ENCODE measurements around the gene ZC2HC1C.

Gene ZC2HC1C

GRCh38 chr14:75092698-75093097 lies 23.3 kb downstream of the ZC2HC1C start:
- Histone ChIP-seq H3K36me3 (ENCODE audit: low read length) (peaks cover 15% of the 10 kb centered on the region), H3K4me3 (ENCODE audit: insufficient read depth, low read length, poor library complexity, severe bottlenecking) (no peak overlapping the region), H3F3A (ENCODE audit: insufficient read depth) (no peaks in the 10 kb centered on the region), H3K9ac (ENCODE audit: low read length) (no peak overlapping the region), H3K27ac (ENCODE audit: low read depth, low read length) (no peak overlapping the region), H3K9me2 (replicated peaks; ENCODE audit: insufficient read depth, low read length) (no peaks in the 10 kb centered on the region), H3K9me3 (ENCODE audit: insufficient read depth, low read length) (no peaks in the 10 kb centered on the region), H3K79me2 (ENCODE audit: insufficient read depth, low read length) (no peaks in the 10 kb centered on the region), H3K4me2 (ENCODE audit: low read depth, low read length, poor library complexity, severe bottlenecking) (no peak overlapping the region), H2AFZ (ENCODE audit: low read depth, low read length, severe bottlenecking) (no peak overlapping the region), H4K20me1 (ENCODE audit: low read depth, low read length) (no peaks in the 10 kb centered on the region), H3K27me3 (ENCODE audit: low read length) (no peaks in the 10 kb centered on the region)
- TF ChIP-seq, protein P1, sequence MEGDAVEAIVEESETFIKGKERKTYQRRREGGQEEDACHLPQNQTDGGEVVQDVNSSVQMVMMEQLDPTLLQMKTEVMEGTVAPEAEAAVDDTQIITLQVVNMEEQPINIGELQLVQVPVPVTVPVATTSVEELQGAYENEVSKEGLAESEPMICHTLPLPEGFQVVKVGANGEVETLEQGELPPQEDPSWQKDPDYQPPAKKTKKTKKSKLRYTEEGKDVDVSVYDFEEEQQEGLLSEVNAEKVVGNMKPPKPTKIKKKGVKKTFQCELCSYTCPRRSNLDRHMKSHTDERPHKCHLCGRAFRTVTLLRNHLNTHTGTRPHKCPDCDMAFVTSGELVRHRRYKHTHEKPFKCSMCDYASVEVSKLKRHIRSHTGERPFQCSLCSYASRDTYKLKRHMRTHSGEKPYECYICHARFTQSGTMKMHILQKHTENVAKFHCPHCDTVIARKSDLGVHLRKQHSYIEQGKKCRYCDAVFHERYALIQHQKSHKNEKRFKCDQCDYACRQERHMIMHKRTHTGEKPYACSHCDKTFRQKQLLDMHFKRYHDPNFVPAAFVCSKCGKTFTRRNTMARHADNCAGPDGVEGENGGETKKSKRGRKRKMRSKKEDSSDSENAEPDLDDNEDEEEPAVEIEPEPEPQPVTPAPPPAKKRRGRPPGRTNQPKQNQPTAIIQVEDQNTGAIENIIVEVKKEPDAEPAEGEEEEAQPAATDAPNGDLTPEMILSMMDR (IDR thresholded peaks at IDR 0.05; ENCODE audit: insufficient read depth, low read length, poor library complexity, severe bottlenecking): no peak
- TF ChIP-seq EZH2phosphoT487 (conservative IDR thresholded peaks at IDR 0.05; ENCODE audit: low read length): no peak

DNA sequence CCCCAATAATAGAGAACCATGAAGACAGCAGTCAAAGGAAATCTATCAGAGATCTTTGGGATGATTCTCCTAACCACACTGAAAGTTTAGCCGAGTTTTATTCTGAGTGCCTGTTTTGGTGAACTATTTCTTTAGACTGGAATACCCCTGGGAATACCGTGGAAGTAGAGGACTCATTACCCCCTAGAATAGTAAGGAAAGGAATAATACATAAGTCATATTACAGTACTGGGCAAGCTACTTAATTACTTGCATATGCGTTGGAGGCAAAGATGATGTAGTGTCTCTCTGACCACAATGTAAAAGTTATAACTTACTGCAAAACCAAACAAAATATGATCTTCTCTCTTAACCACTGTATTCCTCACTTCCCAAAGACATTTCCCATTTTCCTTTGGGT lies 25.5 kb downstream of the ZC2HC1C start:
- H3F3A ChIP-seq (ENCODE audit: insufficient read depth): no peaks in the 10 kb centered on the region

GRCh38 chr14:75095690-75096089 lies 26.2 kb downstream of the ZC2HC1C start:
- H3K9me2 ChIP-seq (replicated peaks; ENCODE audit: insufficient read depth, low read length): no peaks in the 10 kb centered on the region
- H3K27ac ChIP-seq (ENCODE audit: low read depth, low read length): no peak overlapping the region
- H3F3A ChIP-seq (ENCODE audit: insufficient read depth): no peaks in the 10 kb centered on the region
- no peaks in the 10 kb centered on the region for H4K20me1 ChIP-seq (ENCODE audit: low read depth, low read length)
- H3K9me3 ChIP-seq (ENCODE audit: insufficient read depth, low read length): no peaks in the 10 kb centered on the region
- TF ChIP-seq, protein P1 (IDR thresholded peaks at IDR 0.05; ENCODE audit: insufficient read depth, low read length, poor library complexity, severe bottlenecking): no peak
- no peak for TF ChIP-seq EZH2phosphoT487 (conservative IDR thresholded peaks at IDR 0.05; ENCODE audit: low read length)
- peaks cover 16% of the 10 kb centered on the region for H3K36me3 ChIP-seq (ENCODE audit: low read length)
- H3K4me3 ChIP-seq (ENCODE audit: insufficient read depth, low read length, poor library complexity, severe bottlenecking): no peak overlapping the region
- no peaks in the 10 kb centered on the region for H3K27me3 ChIP-seq (ENCODE audit: low read length)
- no peaks in the 10 kb centered on the region for H3K79me2 ChIP-seq (ENCODE audit: insufficient read depth, low read length)
- H2AFZ ChIP-seq (ENCODE audit: low read depth, low read length, severe bottlenecking): no peak overlapping the region
- no peak overlapping the region for H3K9ac ChIP-seq (ENCODE audit: low read length)
- no peak overlapping the region for H3K4me2 ChIP-seq (ENCODE audit: low read depth, low read length, poor library complexity, severe bottlenecking)

More for the DNA sequence above, 25.5 kb downstream of the ZC2HC1C start:
- TF ChIP-seq, protein P1 (IDR thresholded peaks at IDR 0.05; ENCODE audit: insufficient read depth, low read length, poor library complexity, severe bottlenecking): no peak
- no peak for TF ChIP-seq EZH2phosphoT487 (conservative IDR thresholded peaks at IDR 0.05; ENCODE audit: low read length)
- H3K9ac ChIP-seq (ENCODE audit: low read length): no peak overlapping the region
- no peak overlapping the region for H3K4me3 ChIP-seq (ENCODE audit: insufficient read depth, low read length, poor library complexity, severe bottlenecking)
- H3K79me2 ChIP-seq (ENCODE audit: insufficient read depth, low read length): no peaks in the 10 kb centered on the region
- H3K27ac ChIP-seq (ENCODE audit: low read depth, low read length): no peak overlapping the region
- H4K20me1 ChIP-seq (ENCODE audit: low read depth, low read length): no peaks in the 10 kb centered on the region
- H3K27me3 ChIP-seq (ENCODE audit: low read length): no peaks in the 10 kb centered on the region
- H3K9me2 ChIP-seq (replicated peaks; ENCODE audit: insufficient read depth, low read length): no peaks in the 10 kb centered on the region
- peaks cover 15% of the 10 kb centered on the region; the same call in 1 of the 2 replicates for H3K36me3 ChIP-seq (ENCODE audit: low read length)
- no peaks in the 10 kb centered on the region for H3K9me3 ChIP-seq (ENCODE audit: insufficient read depth, low read length)
- no peak overlapping the region for H2AFZ ChIP-seq (ENCODE audit: low read depth, low read length, severe bottlenecking)
- H3K4me2 ChIP-seq (ENCODE audit: low read depth, low read length, poor library complexity, severe bottlenecking): no peak overlapping the region

All from SU-DHL-6 (cell line).